KOPT-K1 (cell line): Measurements from ENCODE around the gene MED14.

Source experiments
- H3K27ac ChIP-seq: fragments of 200-600 bp; sonication (generic); 2 replicates; pipeline ENCODE4 v1.5.1; 2016; ENCODE audit warnings: antibody characterized with exemption, mild to moderate bottlenecking, low read depth, low read length; ENCODE audit not compliant: poor library complexity, severe bottlenecking
- H3K36me3 ChIP-seq: fragments of 200-600 bp; sonication (generic); 2 replicates; pipeline ENCODE4 v1.5.1; 2017; ENCODE audit warnings: antibody characterized with exemption, mild to moderate bottlenecking, low read length, moderate library complexity; ENCODE audit not compliant: insufficient read depth
- H3K9me3 ChIP-seq: fragments of 200-600 bp; sonication (generic); 2 replicates; pipeline ENCODE4 v1.5.1; 2017; ENCODE audit warnings: antibody characterized with exemption, low read length, mild to moderate bottlenecking; ENCODE audit not compliant: insufficient read depth, poor library complexity, severe bottlenecking

MED14 gene

GRCh38 chrX:40719731-40720130 is 15.6 kb downstream of the MED14 start:
- no peaks in the 10 kb centered on the region for H3K9me3 ChIP-seq
- peaks cover 41% of the 10 kb centered on the region for H3K36me3 ChIP-seq
- H3K27ac ChIP-seq: no peak overlapping the region

- no peak overlapping the region for H3K27ac ChIP-seq
- no peaks in the 10 kb centered on the region for H3K9me3 ChIP-seq
- H3K36me3 ChIP-seq: peaks cover 46% of the 10 kb centered on the region
Measured at GRCh38 chrX:40719218-40719617, 16.1 kb downstream of the MED14 start.

GRCh38 chrX:40709395-40709794 is 25.9 kb downstream of the MED14 start:
- H3K36me3 ChIP-seq: peaks cover 87% of the 10 kb centered on the region
- no peak overlapping the region for H3K27ac ChIP-seq
- no peaks in the 10 kb centered on the region for H3K9me3 ChIP-seq

GRCh38 chrX:40705658-40706312 is 29.6 kb downstream of the MED14 start:
- H3K27ac ChIP-seq: no peak overlapping the region
- no peaks in the 10 kb centered on the region for H3K9me3 ChIP-seq
- H3K36me3 ChIP-seq: peaks cover 81% of the 10 kb centered on the region

- Histone ChIP-seq H3K27ac (no peak overlapping the region), H3K36me3 (peaks cover 80% of the 10 kb centered on the region), H3K9me3 (no peaks in the 10 kb centered on the region)
Measured at GRCh38 chrX:40700640-40701342, 34.6 kb downstream of the MED14 start.

- Histone ChIP-seq H3K27ac (no peak overlapping the region), H3K9me3 (no peaks in the 10 kb centered on the region), H3K36me3 (peaks cover 76% of the 10 kb centered on the region)
Measured at GRCh38 chrX:40698851-40699250, 36.5 kb downstream of the MED14 start.

GRCh38 chrX:40694802-40695201 is 40.5 kb downstream of the MED14 start:
- H3K27ac ChIP-seq: no peak overlapping the region
- peaks cover 81% of the 10 kb centered on the region for H3K36me3 ChIP-seq
- no peaks in the 10 kb centered on the region for H3K9me3 ChIP-seq

- peaks cover 85% of the 10 kb centered on the region for H3K36me3 ChIP-seq
- no peak overlapping the region for H3K27ac ChIP-seq
Measured at GRCh38 chrX:40688929-40689328, 46.4 kb downstream of the MED14 start.

GRCh38 chrX:40687169-40687568 is 48.2 kb downstream of the MED14 start:
- Histone ChIP-seq H3K36me3 (peaks cover 89% of the 10 kb centered on the region), H3K9me3 (no peaks in the 10 kb centered on the region), H3K27ac (no peak overlapping the region)

More at GRCh38 chrX:40688929-40689328, 46.4 kb downstream of the MED14 start:
- no peaks in the 10 kb centered on the region for H3K9me3 ChIP-seq

- peaks cover 89% of the 10 kb centered on the region for H3K36me3 ChIP-seq
- no peak overlapping the region for H3K27ac ChIP-seq
- no peaks in the 10 kb centered on the region for H3K9me3 ChIP-seq
Measured at GRCh38 chrX:40685362-40685918, 49.9 kb downstream of the MED14 start.

- Histone ChIP-seq H3K9me3 (no peaks in the 10 kb centered on the region), H3K36me3 (peaks cover 93% of the 10 kb centered on the region), H3K27ac (no peak overlapping the region)
Measured at GRCh38 chrX:40684092-40684491, 51.2 kb downstream of the MED14 start.

GRCh38 chrX:40683245-40683644 is 52.1 kb downstream of the MED14 start:
- Histone ChIP-seq H3K9me3 (no peaks in the 10 kb centered on the region), H3K27ac (no peak overlapping the region), H3K36me3 (peaks cover 93% of the 10 kb centered on the region)

GRCh38 chrX:40671126-40671525 is 64.2 kb downstream of the MED14 start:
- Histone ChIP-seq H3K27ac (no peak overlapping the region), H3K36me3 (peaks cover 95% of the 10 kb centered on the region), H3K9me3 (no peaks in the 10 kb centered on the region)

- no peak overlapping the region for H3K27ac ChIP-seq
- H3K9me3 ChIP-seq: no peaks in the 10 kb centered on the region
- peaks cover 88% of the 10 kb centered on the region for H3K36me3 ChIP-seq
Measured at GRCh38 chrX:40663880-40664630, 71.3 kb downstream of the MED14 start.

- Histone ChIP-seq H3K27ac (no peak overlapping the region), H3K36me3 (peaks cover 87% of the 10 kb centered on the region), H3K9me3 (no peaks in the 10 kb centered on the region)
Measured at GRCh38 chrX:40663078-40663740, 72.1 kb downstream of the MED14 start.
